ENCODE measurements around the gene CEP76. TPM values are rescaled to one million over a fixed set of nuclear protein-coding genes. Genes with fewer than 3 reads are reported as not detected.
"Not testable (repeated sequence)": the region's sequence is repeated elsewhere in the genome, so short reads cannot be mapped to it uniquely, and the experiment has no call there.

Gene CEP76
- total RNA-seq, 1 experiment from 2014 or later, result 12.9 TPM

- CTCF ChIA-PET, result no interaction called here
- DNase-seq (ENCODE audit: low read depth, low spot score) (no peak), ATAC-seq (no peak)
- POLR2A ChIA-PET, result no interaction called here
- Histone ChIP-seq H3K27me3 (ENCODE audit: control insufficient read depth, insufficient read depth, low read length) (no peaks in the 10 kb centered on the region), H3K4me1 (ENCODE audit: control insufficient read depth, insufficient read depth, low read length) (peaks cover 17% of the 10 kb centered on the region), H3K27ac (ENCODE audit: low read length) (peak overlapping the region; percentile 52; the same call in 1 of the 2 replicates), H3K36me3 (ENCODE audit: control insufficient read depth, insufficient read depth, low read length) (no peaks in the 10 kb centered on the region), H3K4me3 (ENCODE audit: low read depth in 2 of 2, low read length in 2 of 2) (no peak overlapping the region), H3K9me3 (ENCODE audit: control insufficient read depth, insufficient read depth, low read depth, low read length) (no peaks in the 10 kb centered on the region)
- no TSS peak for BruUV-seq (replicated peaks)
- in situ Hi-C loops (cut with HindIII; ENCODE audit: low pct_unique_long_range_greater_than_20kb, low sequenced_read_pairs), result no loop called here
- intact Hi-C loops (cut with micrococcal nuclease; ENCODE audit: unreplicated experiment), result no loop called here
- TF ChIP-seq POLR2AphosphoS5 (IDR thresholded peaks at IDR 0.05; ENCODE audit: low read depth, low read length) (no peak), SIN3A (IDR thresholded peaks at IDR 0.05; ENCODE audit: borderline replicate concordance, insufficient read depth, low read depth, low read length) (no peak), REST (IDR thresholded peaks at IDR 0.05; ENCODE audit: insufficient read depth in 1 of 2, low read depth in 2 of 2, low read length in 1 of 2) (no peak), CTCF (IDR thresholded peaks at IDR 0.05) (no peak), TCF7L2 (IDR thresholded peaks at IDR 0.05; ENCODE audit: low read depth, low read length) (no peak)
Observed at GRCh38 chr18:12645254-12645653, 57.3 kb downstream of the CEP76 start.

- H3K4me1 ChIP-seq (ENCODE audit: control insufficient read depth, insufficient read depth, low read length), result peaks cover 27% of the 10 kb centered on the region
- H3K36me3 ChIP-seq (ENCODE audit: control insufficient read depth, insufficient read depth, low read length); ATAC-seq; DNase-seq (ENCODE audit: low read depth, low spot score); H3K27ac ChIP-seq (ENCODE audit: low read length); H3K27me3 ChIP-seq (ENCODE audit: control insufficient read depth, insufficient read depth, low read length); H3K4me3 ChIP-seq (ENCODE audit: low read depth in 2 of 2, low read length in 2 of 2); BruUV-seq (replicated peaks); POLR2A ChIA-PET; intact Hi-C loops (cut with micrococcal nuclease; ENCODE audit: unreplicated experiment); H3K9me3 ChIP-seq (ENCODE audit: control insufficient read depth, insufficient read depth, low read depth, low read length); in situ Hi-C loops (cut with HindIII; ENCODE audit: low pct_unique_long_range_greater_than_20kb, low sequenced_read_pairs): not testable (repeated sequence)
- CTCF ChIA-PET, result interaction anchor here (0.6 kb wide), 1 partner anchor 360 kb away, joined by 4 read pairs; no protein-coding TSS in a partner anchor
Observed at GRCh38 chr18:12643756-12644155, 58.8 kb downstream of the CEP76 start.

GRCh38 chr18:12640881-12641200, 61.7 kb downstream of the CEP76 start:
- Histone ChIP-seq H3K36me3 (ENCODE audit: control insufficient read depth, insufficient read depth, low read length) (no peaks in the 10 kb centered on the region), H3K4me3 (ENCODE audit: low read depth in 2 of 2, low read length in 2 of 2) (peak overlapping the region in 1 of 2 experiments; percentile 37; a peak in 2 of 4 replicates), H3K27ac (ENCODE audit: low read length) (peak overlapping the region; percentile 73), H3K9me3 (ENCODE audit: control insufficient read depth, insufficient read depth, low read depth, low read length) (no peaks in the 10 kb centered on the region), H3K4me1 (ENCODE audit: control insufficient read depth, insufficient read depth, low read length) (peaks cover 26% of the 10 kb centered on the region), H3K27me3 (ENCODE audit: control insufficient read depth, insufficient read depth, low read length) (no peaks in the 10 kb centered on the region)
- no TSS peak for BruUV-seq (replicated peaks)
- in situ Hi-C loops (cut with HindIII; ENCODE audit: low pct_unique_long_range_greater_than_20kb, low sequenced_read_pairs), result no loop called here
- TF ChIP-seq SIN3A (IDR thresholded peaks at IDR 0.05; ENCODE audit: borderline replicate concordance, insufficient read depth, low read depth, low read length) (no peak), CTCF (IDR thresholded peaks at IDR 0.05) (no peak), TCF7L2 (IDR thresholded peaks at IDR 0.05; ENCODE audit: low read depth, low read length) (no peak), POLR2AphosphoS5 (IDR thresholded peaks at IDR 0.05; ENCODE audit: low read depth, low read length) (no peak), REST (IDR thresholded peaks at IDR 0.05; ENCODE audit: insufficient read depth in 1 of 2, low read depth in 2 of 2, low read length in 1 of 2) (no peak)
- intact Hi-C loops (cut with micrococcal nuclease; ENCODE audit: unreplicated experiment), result no loop called here
- CTCF ChIA-PET, result no interaction called here
- peak; percentile 82; the same call in 1 of the 2 replicates for ATAC-seq
- no peak for DNase-seq (ENCODE audit: low read depth, low spot score)
- POLR2A ChIA-PET, result no interaction called here
